CD4-positive, alpha-beta T cell (primary cell): Measurements from ENCODE around the gene C11orf58. TPM values are rescaled to one million over a fixed set of nuclear protein-coding genes. Genes with fewer than 3 reads are reported as not detected.

Experiments used
- ATAC-seq: fragments of 200-7000 bp; cut with Tn5 transposase; one replicate; pipeline ENCODE4 v1.10.0; 2022; ENCODE audit warnings: mild to moderate bottlenecking; ENCODE audit not compliant: poor library complexity
- CTCF ChIA-PET: fragments of 350-600 bp; sonication (Branson Sonifier 250); formaldehyde crosslinking; loops from one replicate; lab custom pipeline; 2021; ENCODE audit warnings: antibody characterized with exemption, inconsistent platforms; lab: Charles Lee
- POLR2A ChIA-PET: fragments of 350-600 bp; sonication (Branson Sonifier 250); formaldehyde crosslinking; loops from one replicate; lab custom pipeline; 2021; ENCODE audit warnings: antibody characterized with exemption, inconsistent platforms; lab: Charles Lee
- DNase-seq, 14 experiments: peaks; one replicate each; pipeline ENCODE4 v3.0.0-alpha.2; 2013 to 2020; ENCODE audit warnings: mixed read lengths in 2 of 14
- H3K27ac ChIP-seq, 2 donors: one replicate each; pipeline versions ENCODE4 v1.5.1 to v1.7.0; 2013; ENCODE audit warnings: low read length in 2 of 2, low read depth in 1 of 2, mild to moderate bottlenecking in 1 of 2
- H3K27me3 ChIP-seq, 2 experiments: 1 replicate in 1 of 2; 2 replicates in 1 of 2; pipeline versions ENCODE4 v1.6.1 to v1.7.0; 2013; ENCODE audit warnings: low read length in 2 of 2, control low read depth in 1 of 2, mild to moderate bottlenecking in 1 of 2, moderate library complexity in 1 of 2; ENCODE audit not compliant: insufficient read depth in 2 of 2, control insufficient read depth in 1 of 2
- H3K36me3 ChIP-seq: one replicate; pipeline ENCODE4 v1.6.1; 2013; ENCODE audit warnings: low read length, control low read depth; ENCODE audit not compliant: insufficient read depth
- H3K4me1 ChIP-seq: one replicate; pipeline ENCODE4 v1.6.1; 2013; ENCODE audit warnings: low read length, control low read depth; ENCODE audit not compliant: insufficient read depth
- H3K4me3 ChIP-seq: one replicate; pipeline ENCODE4 v1.5.1; 2013; ENCODE audit warnings: mild to moderate bottlenecking, low read length, moderate library complexity
- H3K9me3 ChIP-seq, 2 experiments: 1 replicate in 1 of 2; 2 replicates in 1 of 2; pipeline versions ENCODE4 v1.6.1 to v1.7.0; 2013; ENCODE audit warnings: low read length in 2 of 2, mild to moderate bottlenecking in 2 of 2, control low read depth in 1 of 2, moderate library complexity in 1 of 2; ENCODE audit not compliant: control insufficient read depth in 1 of 2, insufficient read depth in 1 of 2
- H3K27ac Mint-ChIP-seq: one replicate; pipeline ENCODE4 v1.8.0; 2020; ENCODE audit warnings: mixed read lengths
- H3K27me3 Mint-ChIP-seq: one replicate; pipeline ENCODE4 v1.8.0; 2021; ENCODE audit warnings: mixed read lengths
- H3K36me3 Mint-ChIP-seq: one replicate; pipeline ENCODE4 v1.8.0; 2021; ENCODE audit warnings: low read depth, mixed read lengths
- H3K4me1 Mint-ChIP-seq: one replicate; pipeline ENCODE4 v1.8.0; 2021; ENCODE audit warnings: low read depth, mixed read lengths
- H3K4me3 Mint-ChIP-seq: one replicate; pipeline ENCODE4 v1.8.0; 2020; ENCODE audit warnings: mild to moderate bottlenecking, mixed read lengths
- H3K9me3 Mint-ChIP-seq: one replicate; pipeline ENCODE4 v1.8.0; 2020; ENCODE audit warnings: mixed read lengths
- CTCF ChIP-seq: fragments of 200-600 bp; IDR thresholded peaks from one replicate; pipeline ENCODE4 v1.8.0; 2022; ENCODE audit warnings: antibody characterized with exemption, mild to moderate bottlenecking
- intact Hi-C, 2 experiments: fragments of 100-400 bp; cut with DNase I in 1 of 2; cut with micrococcal nuclease in 1 of 2; formaldehyde crosslinking; loops; one replicate each; pipeline versions ENCODE4 v1.15.1 to v1.9.0; 2023 to 2025; cut with DNase I, micrococcal nuclease
- total RNA-seq, 174 experiments: library from RNA in 2 of 174; stranded (reverse) in 2 of 174; gene quantifications; one replicate each; pipeline ENCODE4 v1.2.3 and lab custom pipeline; 2021 to 2026

C11orf58 gene
- total RNA-seq, 2 experiments from 2014 or later = 145 to 150 TPM

GRCh38 chr11:16793009-16793408, 54.6 kb downstream of the C11orf58 start:
- Mint-ChIP-seq H3K27ac (no peak overlapping the region), H3K4me3 (no peak overlapping the region), H3K4me1 (peaks cover 7% of the 10 kb centered on the region), H3K27me3 (no peaks in the 10 kb centered on the region), H3K36me3 (no peaks in the 10 kb centered on the region), H3K9me3 (no peaks in the 10 kb centered on the region)
- H3K27ac ChIP-seq = no peak overlapping the region
- ATAC-seq (no peak), DNase-seq (no peak)
- H3K27me3 ChIP-seq = no peaks in the 10 kb centered on the region
- H3K4me1 ChIP-seq = peaks cover 32% of the 10 kb centered on the region
- H3K9me3 ChIP-seq = no peaks in the 10 kb centered on the region
- no peaks in the 10 kb centered on the region for H3K36me3 ChIP-seq
- ChIA-PET POLR2A (interaction anchor here (1.0 kb wide), 1 partner anchor 9 kb away, joined by 3 read pairs; no protein-coding TSS in a partner anchor), CTCF (no interaction called here)
- H3K4me3 ChIP-seq = no peak overlapping the region
- no peak for TF ChIP-seq CTCF
- intact Hi-C loops = no loop called here

DNA sequence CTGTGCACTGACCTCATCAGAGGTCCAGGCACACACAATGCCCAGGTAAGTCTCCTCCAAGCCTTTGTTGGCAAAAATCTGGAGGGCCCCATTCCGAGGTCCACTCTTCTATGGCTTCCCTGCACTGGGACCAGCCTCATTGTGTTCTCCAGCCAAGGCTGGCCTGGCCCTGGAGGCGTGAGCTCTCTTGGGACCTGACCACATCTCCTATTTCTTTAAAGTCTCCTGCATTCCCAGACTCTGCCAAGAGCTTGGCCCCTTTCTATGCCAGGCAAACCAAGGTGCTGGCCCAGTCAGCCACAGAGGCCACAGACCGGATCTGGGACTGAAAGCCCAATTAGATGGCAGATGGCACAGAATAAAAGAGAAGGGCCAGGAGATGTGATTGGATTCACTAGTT, 55.1 kb downstream of the C11orf58 start:
- Histone ChIP-seq H3K4me1 (peaks cover 29% of the 10 kb centered on the region), H3K27ac (no peak overlapping the region), H3K4me3 (no peak overlapping the region), H3K27me3 (no peaks in the 10 kb centered on the region), H3K36me3 (no peaks in the 10 kb centered on the region), H3K9me3 (no peaks in the 10 kb centered on the region)
- ChIA-PET POLR2A (interaction anchor here (1.0 kb wide), 1 partner anchor 10 kb away, joined by 3 read pairs; no protein-coding TSS in a partner anchor), CTCF (no interaction called here)
- Mint-ChIP-seq H3K36me3 (no peaks in the 10 kb centered on the region), H3K27me3 (no peaks in the 10 kb centered on the region), H3K4me3 (no peak overlapping the region), H3K4me1 (peaks cover 7% of the 10 kb centered on the region), H3K27ac (no peak overlapping the region), H3K9me3 (no peaks in the 10 kb centered on the region)
- no peak for ATAC-seq
- intact Hi-C loops = no loop called here
- TF ChIP-seq CTCF = no peak
- DNase-seq = no peak

- TF ChIP-seq CTCF = no peak
- no peak overlapping the region for H3K4me3 ChIP-seq
- no peak overlapping the region for H3K4me3 Mint-ChIP-seq
- H3K36me3 Mint-ChIP-seq = no peaks in the 10 kb centered on the region
- H3K27ac Mint-ChIP-seq = no peak overlapping the region
- CTCF ChIA-PET = no interaction called here
- intact Hi-C loops = no loop called here
- no peaks in the 10 kb centered on the region for H3K9me3 ChIP-seq
- H3K27ac ChIP-seq = peak overlapping the region in 1 of 2 donors; percentile 34
- H3K4me1 ChIP-seq = peaks cover 29% of the 10 kb centered on the region
- ATAC-seq (no peak), DNase-seq (no peak)
- peaks cover 7% of the 10 kb centered on the region for H3K4me1 Mint-ChIP-seq
- no peaks in the 10 kb centered on the region for H3K27me3 ChIP-seq
- no peaks in the 10 kb centered on the region for H3K36me3 ChIP-seq
- POLR2A ChIA-PET = no interaction called here
- H3K9me3 Mint-ChIP-seq = no peaks in the 10 kb centered on the region
- H3K27me3 Mint-ChIP-seq = no peaks in the 10 kb centered on the region
Observed at GRCh38 chr11:16794047-16794818, 55.8 kb downstream of the C11orf58 start.
